GM10266 (cell line): ENCODE data around the gene SAMD3.
"Not testable (repeated sequence)": the region's sequence is repeated elsewhere in the genome, so short reads cannot be mapped to it uniquely, and the experiment has no call there.

Source experiments
- DNase-seq: peaks from one replicate; pipeline ENCODE4 v3.0.0; 2012; ENCODE audit errors: extremely low spot score
- TF ChIP-seq, protein P1 (sequence below): IDR thresholded peaks from 2 replicates; pipeline ENCODE4 v1.5.1; 2012; ENCODE audit warnings: mild to moderate bottlenecking, low read depth; ENCODE audit not compliant: control insufficient read depth, insufficient read depth; ENCODE audit errors: missing control alignments

SAMD3 gene

GRCh38 chr6:130252527-130253237 lies 29.9 kb upstream of the SAMD3 start:
- no peak for DNase-seq
- TF ChIP-seq, protein P1, sequence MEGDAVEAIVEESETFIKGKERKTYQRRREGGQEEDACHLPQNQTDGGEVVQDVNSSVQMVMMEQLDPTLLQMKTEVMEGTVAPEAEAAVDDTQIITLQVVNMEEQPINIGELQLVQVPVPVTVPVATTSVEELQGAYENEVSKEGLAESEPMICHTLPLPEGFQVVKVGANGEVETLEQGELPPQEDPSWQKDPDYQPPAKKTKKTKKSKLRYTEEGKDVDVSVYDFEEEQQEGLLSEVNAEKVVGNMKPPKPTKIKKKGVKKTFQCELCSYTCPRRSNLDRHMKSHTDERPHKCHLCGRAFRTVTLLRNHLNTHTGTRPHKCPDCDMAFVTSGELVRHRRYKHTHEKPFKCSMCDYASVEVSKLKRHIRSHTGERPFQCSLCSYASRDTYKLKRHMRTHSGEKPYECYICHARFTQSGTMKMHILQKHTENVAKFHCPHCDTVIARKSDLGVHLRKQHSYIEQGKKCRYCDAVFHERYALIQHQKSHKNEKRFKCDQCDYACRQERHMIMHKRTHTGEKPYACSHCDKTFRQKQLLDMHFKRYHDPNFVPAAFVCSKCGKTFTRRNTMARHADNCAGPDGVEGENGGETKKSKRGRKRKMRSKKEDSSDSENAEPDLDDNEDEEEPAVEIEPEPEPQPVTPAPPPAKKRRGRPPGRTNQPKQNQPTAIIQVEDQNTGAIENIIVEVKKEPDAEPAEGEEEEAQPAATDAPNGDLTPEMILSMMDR, result no peak

GRCh38 chr6:130245267-130245666 lies 22.5 kb upstream of the SAMD3 start:
- no peak for DNase-seq
- TF ChIP-seq, protein P1, result no peak

DNA sequence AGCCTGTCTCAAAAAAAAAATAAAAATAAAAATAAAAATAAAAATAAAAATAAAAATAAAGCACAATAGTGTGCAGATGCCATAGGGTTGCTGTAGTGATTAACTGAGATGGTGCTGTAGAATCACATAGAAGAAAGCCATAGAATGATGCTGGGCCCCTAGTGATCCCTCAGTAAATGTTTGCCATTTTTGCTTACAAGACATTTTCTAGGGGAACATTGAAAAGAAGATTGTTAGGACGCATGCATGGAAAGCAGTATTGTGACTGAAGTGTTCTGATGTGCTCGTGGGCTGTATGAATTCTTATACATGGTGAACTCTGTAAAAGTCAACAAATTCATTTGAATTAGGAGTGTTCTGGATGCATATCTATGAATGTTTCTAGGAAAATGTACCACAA lies 22.0 kb upstream of the SAMD3 start:
- TF ChIP-seq, protein P1, result no peak
- no peak for DNase-seq

GRCh38 chr6:130240232-130240631 lies 17.5 kb upstream of the SAMD3 start:
- TF ChIP-seq, protein P1, result no peak
- no peak for DNase-seq

- DNase-seq, result no peak
- TF ChIP-seq, protein P1, result no peak
Measured at GRCh38 chr6:130239755-130240154, 17.0 kb upstream of the SAMD3 start.

DNA sequence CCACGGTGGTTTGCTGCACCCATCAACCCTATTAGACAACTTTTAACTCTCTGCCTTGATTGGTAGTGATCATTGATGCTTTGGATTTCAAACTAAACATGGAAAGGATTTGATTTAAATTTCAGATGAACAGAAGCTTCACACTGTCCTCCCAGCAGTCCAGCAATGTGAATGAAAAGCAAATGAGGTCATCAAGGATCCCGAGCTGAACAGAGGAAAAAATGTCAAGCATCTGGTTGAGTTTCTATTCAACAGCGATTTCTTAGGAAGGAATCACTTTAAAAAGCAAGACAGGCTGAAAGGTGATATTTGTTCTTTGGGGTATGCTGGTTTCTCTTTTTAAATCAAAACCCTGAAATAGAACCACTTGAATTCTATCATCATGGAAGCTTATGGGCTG lies 10.6 kb upstream of the SAMD3 start:
- TF ChIP-seq, protein P1, result no peak
- DNase-seq, result no peak

GRCh38 chr6:130230531-130230930 lies 7.8 kb upstream of the SAMD3 start:
- DNase-seq, result not testable (repeated sequence)

- no peak for DNase-seq
- TF ChIP-seq, protein P1, result no peak
Measured at GRCh38 chr6:130229645-130230044, 6.9 kb upstream of the SAMD3 start.
